Subcutaneous abdominal adipose tissue (tissue), 5 donors: Measurements from ENCODE around the gene CR1.

Experiments
- H3K27ac ChIP-seq: one replicate; pipeline ENCODE4 v1.7.0; 2013; ENCODE audit warnings: low read depth, mild to moderate bottlenecking, inconsistent platforms, low read length, moderate library complexity
- H3K27me3 ChIP-seq, 5 donors: one replicate each; pipeline ENCODE4 v1.7.0; 2013; ENCODE audit warnings: low read length in 5 of 5, inconsistent platforms in 1 of 5; ENCODE audit not compliant: control insufficient read depth in 5 of 5, insufficient read depth in 4 of 5
- H3K36me3 ChIP-seq, 5 donors: one replicate each; pipeline ENCODE4 v1.7.0; 2013; ENCODE audit warnings: low read length in 5 of 5; ENCODE audit not compliant: control insufficient read depth in 5 of 5, insufficient read depth in 5 of 5
- H3K4me1 ChIP-seq, 5 donors: one replicate each; pipeline ENCODE4 v1.7.0; 2013; ENCODE audit warnings: low read length in 5 of 5, mild to moderate bottlenecking in 3 of 5, moderate library complexity in 1 of 5; ENCODE audit not compliant: control insufficient read depth in 5 of 5, insufficient read depth in 5 of 5
- H3K4me3 ChIP-seq, 5 donors: one replicate each; pipeline ENCODE4 v1.7.0; 2013; ENCODE audit warnings: low read length in 5 of 5, low read depth in 1 of 5
- H3K9ac ChIP-seq, 5 donors: one replicate each; pipeline ENCODE4 v1.7.0; 2013; ENCODE audit warnings: low read length in 5 of 5, mild to moderate bottlenecking in 4 of 5, moderate library complexity in 3 of 5
- H3K9me3 ChIP-seq, 5 donors: one replicate each; pipeline ENCODE4 v1.7.0; 2013; ENCODE audit warnings: low read length in 5 of 5; ENCODE audit not compliant: control insufficient read depth in 5 of 5
- donor health status: healthy.
- donor health status: healthy.
- donor health status: healthy.
- donor health status: healthy.
- donor health status: healthy.

Gene CR1

GRCh38 chr1:207501071-207501470 lies 5.1 kb downstream of the CR1 start:
- Histone ChIP-seq H3K36me3 (no peaks in the 10 kb centered on the region), H3K4me3 (no peak overlapping the region), H3K27me3 (peaks cover 11 to 22% (median 12%) of the 10 kb centered on the region in 5 donors), H3K4me1 (peaks cover 0 to 7% (median 4%) of the 10 kb centered on the region in 5 donors), H3K9ac (no peak overlapping the region), H3K9me3 (no peaks in the 10 kb centered on the region), H3K27ac (no peak overlapping the region)

GRCh38 chr1:207502726-207503125 lies 6.8 kb downstream of the CR1 start:
- Histone ChIP-seq H3K4me3 (no peak overlapping the region), H3K4me1 (no peaks in the 10 kb centered on the region), H3K27ac (no peak overlapping the region), H3K36me3 (no peaks in the 10 kb centered on the region), H3K27me3 (peaks cover 3 to 11% (median 8%) of the 10 kb centered on the region in 5 donors), H3K9me3 (no peaks in the 10 kb centered on the region), H3K9ac (no peak overlapping the region)

GRCh38 chr1:207503950-207504349 lies 8.0 kb downstream of the CR1 start:
- no peak overlapping the region for H3K9ac ChIP-seq
- H3K4me3 ChIP-seq = no peak overlapping the region
- no peaks in the 10 kb centered on the region for H3K4me1 ChIP-seq
- no peaks in the 10 kb centered on the region for H3K36me3 ChIP-seq
- peaks cover 0 to 8% (median 5%) of the 10 kb centered on the region in 5 donors for H3K27me3 ChIP-seq
- no peak overlapping the region for H3K27ac ChIP-seq
- no peaks in the 10 kb centered on the region for H3K9me3 ChIP-seq

- H3K4me3 ChIP-seq = no peak overlapping the region
- peaks cover 0 to 8% (median 5%) of the 10 kb centered on the region in 5 donors for H3K27me3 ChIP-seq
- no peaks in the 10 kb centered on the region for H3K36me3 ChIP-seq
- H3K27ac ChIP-seq = no peak overlapping the region
- no peak overlapping the region for H3K9ac ChIP-seq
- H3K9me3 ChIP-seq = no peaks in the 10 kb centered on the region
- H3K4me1 ChIP-seq = no peaks in the 10 kb centered on the region
These were observed 8.5 kb downstream of the CR1 start for GRCh38 chr1:207504438-207504837.

- H3K9me3 ChIP-seq = no peaks in the 10 kb centered on the region
- no peaks in the 10 kb centered on the region for H3K27me3 ChIP-seq
- H3K27ac ChIP-seq = no peak overlapping the region
- H3K4me1 ChIP-seq = no peaks in the 10 kb centered on the region
- H3K9ac ChIP-seq = no peak overlapping the region
- no peaks in the 10 kb centered on the region for H3K36me3 ChIP-seq
- H3K4me3 ChIP-seq = no peak overlapping the region
These were observed 14.5 kb downstream of the CR1 start for GRCh38 chr1:207510444-207510843.

GRCh38 chr1:207514890-207515289 lies 18.9 kb downstream of the CR1 start:
- H3K36me3 ChIP-seq = no peaks in the 10 kb centered on the region
- no peaks in the 10 kb centered on the region for H3K27me3 ChIP-seq
- no peak overlapping the region for H3K27ac ChIP-seq
- H3K9me3 ChIP-seq = no peaks in the 10 kb centered on the region
- no peak overlapping the region for H3K4me3 ChIP-seq
- H3K4me1 ChIP-seq = no peaks in the 10 kb centered on the region
- no peak overlapping the region for H3K9ac ChIP-seq

- Histone ChIP-seq H3K36me3 (no peaks in the 10 kb centered on the region), H3K27ac (no peak overlapping the region), H3K4me1 (no peaks in the 10 kb centered on the region), H3K9ac (no peak overlapping the region), H3K27me3 (no peaks in the 10 kb centered on the region), H3K4me3 (no peak overlapping the region), H3K9me3 (no peaks in the 10 kb centered on the region)
These were observed 20.8 kb downstream of the CR1 start for GRCh38 chr1:207516729-207517128.

GRCh38 chr1:207518608-207519236 lies 22.8 kb downstream of the CR1 start:
- Histone ChIP-seq H3K27me3 (peaks cover 0 to 3% (median 0%) of the 10 kb centered on the region in 5 donors), H3K9ac (no peak overlapping the region), H3K9me3 (no peaks in the 10 kb centered on the region), H3K36me3 (no peaks in the 10 kb centered on the region), H3K4me3 (no peak overlapping the region), H3K27ac (no peak overlapping the region), H3K4me1 (no peaks in the 10 kb centered on the region)

GRCh38 chr1:207519505-207520399 lies 23.8 kb downstream of the CR1 start:
- H3K36me3 ChIP-seq = no peaks in the 10 kb centered on the region
- no peak overlapping the region for H3K9ac ChIP-seq
- no peaks in the 10 kb centered on the region for H3K4me1 ChIP-seq
- H3K27ac ChIP-seq = no peak overlapping the region
- H3K9me3 ChIP-seq = no peaks in the 10 kb centered on the region
- no peak overlapping the region for H3K4me3 ChIP-seq
- peaks cover 0 to 3% (median 0%) of the 10 kb centered on the region in 5 donors for H3K27me3 ChIP-seq
